Coronary artery (tissue), 2 donors: ENCODE data around the gene IGLL1.

Experiments used
- DNase-seq: peaks from one replicate; pipeline ENCODE4 v3.0.0-alpha.2; 2017; ENCODE audit warnings: low spot score
- H3K27ac ChIP-seq, 2 donors: fragments of 200-600 bp; sonication (generic); one replicate each; pipeline ENCODE4 v1.5.1; 2016 to 2019
- H3K4me3 ChIP-seq: fragments of 200-600 bp; sonication (generic); 2 replicates; pipeline ENCODE4 v1.5.1; 2016; ENCODE audit warnings: mild to moderate bottlenecking, moderate library complexity
- TF ChIP-seq, protein P1 (sequence below): fragments of 200-600 bp; sonication (generic); IDR thresholded peaks from one replicate; pipeline ENCODE4 v1.5.1; 2019; ENCODE audit warnings: antibody characterized with exemption

The IGLL1 gene

DNA sequence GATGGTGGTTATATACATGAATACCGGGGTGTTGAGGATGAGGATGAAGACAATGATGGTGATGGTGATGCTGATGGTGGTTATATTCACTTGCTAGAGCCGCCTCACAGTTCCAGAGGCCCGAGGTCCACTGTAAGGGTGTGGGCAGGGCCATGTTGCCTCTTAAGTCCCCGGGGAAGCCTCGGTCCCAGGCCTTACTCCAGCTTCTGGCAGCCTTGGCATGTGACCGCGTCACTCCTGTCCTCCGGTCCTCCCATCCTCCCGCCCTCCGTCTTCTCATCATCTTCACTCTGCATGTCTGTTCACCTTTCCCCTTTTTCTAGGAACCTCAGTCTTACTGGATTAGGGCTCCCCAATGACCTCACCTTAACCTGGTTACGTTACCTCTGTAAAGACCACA, 54.6 kb downstream of the IGLL1 start:
- TF ChIP-seq, protein P1, sequence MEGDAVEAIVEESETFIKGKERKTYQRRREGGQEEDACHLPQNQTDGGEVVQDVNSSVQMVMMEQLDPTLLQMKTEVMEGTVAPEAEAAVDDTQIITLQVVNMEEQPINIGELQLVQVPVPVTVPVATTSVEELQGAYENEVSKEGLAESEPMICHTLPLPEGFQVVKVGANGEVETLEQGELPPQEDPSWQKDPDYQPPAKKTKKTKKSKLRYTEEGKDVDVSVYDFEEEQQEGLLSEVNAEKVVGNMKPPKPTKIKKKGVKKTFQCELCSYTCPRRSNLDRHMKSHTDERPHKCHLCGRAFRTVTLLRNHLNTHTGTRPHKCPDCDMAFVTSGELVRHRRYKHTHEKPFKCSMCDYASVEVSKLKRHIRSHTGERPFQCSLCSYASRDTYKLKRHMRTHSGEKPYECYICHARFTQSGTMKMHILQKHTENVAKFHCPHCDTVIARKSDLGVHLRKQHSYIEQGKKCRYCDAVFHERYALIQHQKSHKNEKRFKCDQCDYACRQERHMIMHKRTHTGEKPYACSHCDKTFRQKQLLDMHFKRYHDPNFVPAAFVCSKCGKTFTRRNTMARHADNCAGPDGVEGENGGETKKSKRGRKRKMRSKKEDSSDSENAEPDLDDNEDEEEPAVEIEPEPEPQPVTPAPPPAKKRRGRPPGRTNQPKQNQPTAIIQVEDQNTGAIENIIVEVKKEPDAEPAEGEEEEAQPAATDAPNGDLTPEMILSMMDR: no peak

DNA sequence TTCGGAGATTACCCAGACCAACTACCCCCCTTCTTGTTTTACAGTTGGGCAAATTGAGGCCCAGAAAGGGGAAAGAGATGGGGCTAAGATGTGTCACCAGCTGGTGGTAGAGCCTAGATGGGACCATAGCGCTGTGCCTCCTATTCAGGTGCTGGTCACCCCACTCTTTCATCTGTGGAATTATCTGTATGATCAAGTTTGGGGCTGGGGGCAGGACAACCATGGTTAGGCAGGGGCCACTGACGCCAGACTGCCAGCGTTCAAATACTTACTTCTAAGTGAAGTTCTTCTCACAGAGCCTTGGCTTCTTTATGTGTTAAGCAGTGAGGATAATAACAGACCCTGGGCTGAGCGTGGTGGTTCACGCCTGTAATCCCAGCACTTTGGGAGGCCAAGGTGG, 55.9 kb downstream of the IGLL1 start:
- TF ChIP-seq, protein P1: no peak
- Histone ChIP-seq H3K27ac (peak overlapping the region in 1 of 2 donors; percentile 29), H3K4me3 (no peak overlapping the region)
- no peak for DNase-seq

More for the DNA sequence above, 54.6 kb downstream of the IGLL1 start:
- no peak overlapping the region for H3K27ac ChIP-seq
- H3K4me3 ChIP-seq: no peak overlapping the region
- DNase-seq: no peak

DNA sequence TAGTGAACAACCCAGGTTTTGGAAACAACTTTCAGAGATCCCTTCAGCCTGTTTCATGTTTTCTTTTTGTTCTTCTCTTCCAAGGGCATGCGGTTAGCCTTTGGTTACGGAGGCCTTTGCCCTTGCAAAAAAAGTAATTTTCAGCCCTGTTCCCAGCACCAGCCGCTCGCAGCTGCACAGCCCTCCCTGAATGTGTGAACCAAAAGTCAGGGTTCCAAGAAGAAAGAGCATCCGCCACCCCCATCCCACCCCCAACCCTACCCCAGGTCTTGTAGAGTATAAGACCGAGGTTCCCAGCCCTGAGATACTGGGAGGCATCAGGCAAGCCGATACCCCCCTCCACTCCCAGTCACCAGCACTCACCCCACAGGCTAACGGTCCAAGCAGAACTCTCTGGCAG, 56.4 kb downstream of the IGLL1 start:
- DNase-seq: no peak
- Histone ChIP-seq H3K27ac (peak overlapping the region; percentile 29 to 88), H3K4me3 (no peak overlapping the region)
- TF ChIP-seq, protein P1: no peak
